GM18517 (cell line): Measurements from ENCODE around the gene CLDN18.

Source experiments
- ATAC-seq: cut with Tn5 transposase; IDR thresholded peaks from one replicate; pipeline ENCODE4 v1.9.1; 2021; ENCODE audit warnings: mild to moderate bottlenecking, moderate library complexity; ENCODE audit not compliant: unreplicated experiment

Gene CLDN18

GRCh38 chr3:138023754-138024153, 13.8 kb downstream of the CLDN18 start:
- no peak for ATAC-seq

GRCh38 chr3:138025553-138025952, 15.6 kb downstream of the CLDN18 start:
- no peak for ATAC-seq

GRCh38 chr3:138027821-138028220, 17.9 kb downstream of the CLDN18 start:
- no peak for ATAC-seq

GRCh38 chr3:138030734-138031280, 20.8 kb downstream of the CLDN18 start:
- no peak for ATAC-seq

GRCh38 chr3:138031536-138031935, 21.6 kb downstream of the CLDN18 start:
- no peak for ATAC-seq

- ATAC-seq = no peak
These were observed 22.6 kb downstream of the CLDN18 start for GRCh38 chr3:138032567-138032966.

GRCh38 chr3:138033202-138033691, 23.3 kb downstream of the CLDN18 start:
- ATAC-seq = no peak

GRCh38 chr3:138034918-138035317, 25.0 kb downstream of the CLDN18 start:
- no peak for ATAC-seq

- ATAC-seq = no peak
These were observed 26.6 kb downstream of the CLDN18 start for GRCh38 chr3:138036572-138036971.

GRCh38 chr3:138038725-138039462, 28.9 kb downstream of the CLDN18 start:
- no peak for ATAC-seq

GRCh38 chr3:138042043-138042442, 32.1 kb downstream of the CLDN18 start:
- ATAC-seq = no peak

- ATAC-seq = no peak
These were observed 33.5 kb downstream of the CLDN18 start for GRCh38 chr3:138043266-138044029.

- no peak for ATAC-seq
These were observed 36.1 kb downstream of the CLDN18 start for GRCh38 chr3:138046085-138046484.

GRCh38 chr3:138046955-138047354, 37.0 kb downstream of the CLDN18 start:
- ATAC-seq = no peak

- no peak for ATAC-seq
These were observed 37.7 kb downstream of the CLDN18 start for GRCh38 chr3:138047596-138048158.

GRCh38 chr3:138049157-138049919, 39.4 kb downstream of the CLDN18 start:
- ATAC-seq = no peak

- no peak for ATAC-seq
These were observed 42.2 kb downstream of the CLDN18 start for GRCh38 chr3:138051947-138052802.

- ATAC-seq = no peak
These were observed 44.1 kb downstream of the CLDN18 start for GRCh38 chr3:138054057-138054456.

- no peak for ATAC-seq
These were observed 47.4 kb downstream of the CLDN18 start for GRCh38 chr3:138057384-138057783.

GRCh38 chr3:138059261-138059660, 49.3 kb downstream of the CLDN18 start:
- ATAC-seq = no peak
